HuH-7.5 (cell line): ENCODE measurements around the gene FOXK1.
A peak's percentile ranks its signal among the peaks of the same experiment; 100 is the strongest.
"Not testable (repeated sequence)": the region's sequence is repeated elsewhere in the genome, so short reads cannot be mapped to it uniquely, and the experiment has no call there.

ENCODE experiments used
- DNase-seq: peaks from one replicate; pipeline ENCODE4 v3.0.0; 2011; ENCODE audit warnings: low spot score

Gene FOXK1

DNA sequence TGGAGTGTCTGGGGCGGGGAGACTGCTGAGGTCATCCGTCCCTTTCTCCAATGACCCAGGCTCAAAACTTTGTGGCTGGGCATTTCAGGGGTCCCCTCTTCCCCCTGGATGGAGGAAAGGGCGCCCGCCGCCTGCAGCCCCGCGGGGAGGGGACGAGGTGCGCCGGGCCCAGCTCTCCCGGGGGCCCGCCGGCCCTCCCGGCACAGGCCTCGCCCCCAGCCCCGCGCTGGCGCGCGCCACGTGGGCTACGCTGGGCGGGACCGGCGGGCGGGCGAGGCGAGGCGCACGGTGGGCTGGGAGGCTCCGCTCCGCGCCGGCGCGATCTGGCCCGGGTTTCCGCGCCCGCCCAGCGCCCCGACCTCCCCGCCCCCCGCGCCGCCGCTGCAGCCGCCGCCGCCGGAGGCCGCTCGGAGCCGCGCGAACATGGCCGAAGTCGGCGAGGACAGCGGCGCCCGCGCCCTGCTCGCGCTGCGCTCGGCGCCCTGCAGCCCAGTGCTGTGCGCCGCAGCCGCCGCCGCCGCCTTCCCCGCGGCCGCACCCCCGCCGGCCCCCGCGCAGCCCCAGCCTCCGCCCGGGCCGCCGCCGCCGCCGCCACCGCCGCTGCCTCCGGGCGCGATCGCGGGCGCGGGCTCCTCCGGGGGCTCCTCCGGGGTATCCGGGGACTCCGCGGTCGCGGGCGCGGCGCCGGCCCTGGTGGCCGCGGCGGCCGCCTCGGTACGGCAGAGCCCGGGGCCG lies at the start of gene FOXK1:
Gene FOXK1, plus strand, starts transcription at position 410 of the 735 bp plus-strand sequence. Its CDS starts 14 bp downstream, at position 424.
- peak; percentile 60 for DNase-seq

DNA sequence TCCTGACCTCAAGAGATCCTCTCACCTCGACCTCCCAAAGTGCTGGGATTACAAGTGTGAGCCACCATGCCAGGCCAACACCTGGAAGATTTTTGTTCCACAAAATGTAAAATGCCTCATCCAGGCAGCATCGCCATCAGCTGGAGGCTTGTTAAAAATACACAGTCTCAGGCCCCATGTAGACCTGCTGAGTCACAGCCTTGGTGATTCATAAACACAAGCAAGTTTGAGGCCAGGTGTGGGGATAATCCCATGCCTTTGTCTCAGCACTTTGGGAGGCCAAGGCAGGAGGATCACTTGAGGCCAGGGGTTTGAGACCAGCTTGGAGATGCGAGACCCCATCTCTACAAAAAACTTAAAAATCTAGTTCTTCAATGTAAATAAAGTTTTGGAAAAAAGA lies 49.1 kb upstream of the FOXK1 start:
- no peak for DNase-seq

DNA sequence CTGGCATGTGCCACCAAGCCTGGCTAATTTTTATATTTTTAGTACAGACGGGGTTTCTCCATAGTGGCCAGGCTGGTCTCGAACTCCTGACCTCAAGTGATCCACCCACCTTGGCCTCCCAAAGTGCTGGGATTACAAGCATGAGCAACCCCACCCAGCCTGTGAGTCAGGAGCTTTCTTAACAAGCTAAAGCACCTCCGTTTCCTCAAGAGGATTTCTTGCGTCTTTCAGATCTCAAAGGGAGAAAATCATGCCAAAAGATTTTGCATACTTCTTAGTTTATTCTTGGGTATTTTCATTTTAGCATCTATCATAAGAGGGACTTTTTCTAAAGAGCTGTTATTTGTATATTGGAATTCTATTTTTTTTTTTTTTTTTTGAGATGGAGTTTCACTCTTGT lies 47.9 kb upstream of the FOXK1 start:
- no peak for DNase-seq

DNA sequence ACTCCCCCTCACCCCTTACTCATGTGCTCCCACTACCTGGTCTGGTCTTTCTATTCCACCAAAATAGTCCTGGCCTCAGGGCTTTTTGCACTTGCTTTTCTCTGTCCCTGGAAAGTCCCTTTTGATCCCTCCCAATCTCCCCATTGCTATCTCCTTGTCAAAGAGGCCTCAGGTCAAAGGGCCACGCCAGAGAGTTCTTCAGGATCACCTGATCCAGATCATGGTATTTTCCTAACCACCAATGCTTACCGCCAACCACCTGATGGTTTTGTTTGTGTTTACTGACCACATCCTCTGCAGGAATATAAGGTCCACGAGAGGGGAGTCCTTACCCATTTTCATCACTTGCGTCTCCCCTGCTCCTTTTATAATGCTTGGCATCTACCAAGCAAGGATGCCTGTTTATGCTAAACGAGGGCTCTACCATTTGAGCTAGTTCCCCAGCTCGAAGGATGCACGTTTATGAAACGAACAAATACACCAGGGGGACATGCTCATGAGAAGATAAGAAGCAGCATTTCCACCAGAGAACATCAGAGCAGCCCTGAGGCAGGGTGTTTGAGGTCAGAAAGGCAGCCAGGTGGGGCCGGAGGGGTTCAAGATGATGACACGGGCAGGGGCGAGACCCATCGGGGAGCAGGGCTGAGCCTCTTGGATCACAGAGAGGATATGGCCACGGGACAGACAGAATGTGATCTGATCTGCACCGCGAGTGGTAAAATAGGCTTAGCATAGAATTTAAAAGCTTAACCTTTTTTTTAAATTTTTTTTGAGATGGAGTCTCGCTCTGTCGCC lies 43.1 kb upstream of the FOXK1 start:
- DNase-seq: no peak

DNA sequence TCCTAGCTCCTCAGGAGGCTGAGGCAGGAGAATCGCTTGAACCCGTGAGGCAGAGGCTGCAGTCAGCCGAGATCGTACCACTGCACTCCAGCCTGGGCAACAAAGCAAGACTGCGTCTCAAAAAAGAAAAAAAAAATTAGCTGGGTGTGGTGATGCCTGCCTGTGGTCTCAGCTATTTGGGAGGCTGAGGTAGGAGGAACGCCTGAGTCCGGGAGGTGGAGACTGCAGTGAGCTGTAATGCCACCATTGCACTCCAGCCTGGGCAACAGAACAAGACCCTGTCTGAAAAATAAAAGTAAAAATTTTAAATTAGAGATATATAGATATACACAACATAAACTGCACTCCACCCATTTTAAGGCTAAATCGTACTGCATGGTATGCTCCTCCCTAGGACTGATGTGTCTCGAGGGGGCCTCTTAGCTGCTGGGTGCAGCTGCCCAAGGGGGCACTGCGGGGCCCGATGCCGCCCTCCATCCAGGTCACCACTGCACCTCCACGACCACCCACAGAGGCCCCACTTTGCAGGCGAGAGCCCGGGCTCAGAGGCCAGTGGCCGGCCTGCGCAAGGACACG lies 40.9 kb upstream of the FOXK1 start:
- no peak for DNase-seq

DNA sequence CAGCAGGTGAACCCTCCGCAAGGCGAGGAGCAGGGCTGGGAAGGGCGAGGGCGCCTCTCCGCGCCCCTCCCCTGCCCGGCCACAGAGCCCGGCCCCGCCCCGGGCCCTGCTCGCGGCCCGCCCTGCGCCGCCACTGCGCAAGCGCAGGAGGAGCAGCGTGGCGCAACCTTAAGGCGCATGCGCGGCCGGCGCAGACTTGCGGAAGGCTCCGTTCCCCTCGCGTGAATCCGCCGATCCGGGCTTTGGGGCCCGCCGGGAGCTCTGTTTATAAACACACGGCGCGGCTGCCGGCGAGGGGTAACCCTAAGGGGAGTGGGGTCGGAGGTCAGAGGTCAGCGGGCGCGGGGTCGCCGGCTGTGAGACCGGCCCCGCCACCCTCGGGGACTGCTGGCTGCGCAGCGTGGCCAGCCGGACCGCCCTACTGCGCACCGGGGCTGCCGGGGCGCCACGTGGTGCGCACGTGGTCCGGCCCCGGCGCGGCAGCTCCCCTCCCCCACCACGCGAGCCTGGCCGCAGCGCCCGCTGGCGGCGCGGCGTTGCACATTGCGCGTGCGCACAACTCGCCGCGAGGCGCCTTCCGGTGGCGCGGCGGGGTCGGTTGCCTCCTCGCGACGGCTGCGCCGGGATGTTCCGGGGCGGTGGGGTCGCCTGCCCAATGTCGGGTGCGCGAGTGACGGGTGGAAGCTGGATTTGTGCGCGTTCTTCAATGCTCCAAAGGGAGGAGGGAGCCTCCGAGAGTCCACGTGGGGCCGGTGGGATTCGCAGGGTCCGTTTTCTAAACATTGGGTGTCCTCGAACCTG lies 40.2 kb upstream of the FOXK1 start:
- peak; percentile 90 for DNase-seq

DNA sequence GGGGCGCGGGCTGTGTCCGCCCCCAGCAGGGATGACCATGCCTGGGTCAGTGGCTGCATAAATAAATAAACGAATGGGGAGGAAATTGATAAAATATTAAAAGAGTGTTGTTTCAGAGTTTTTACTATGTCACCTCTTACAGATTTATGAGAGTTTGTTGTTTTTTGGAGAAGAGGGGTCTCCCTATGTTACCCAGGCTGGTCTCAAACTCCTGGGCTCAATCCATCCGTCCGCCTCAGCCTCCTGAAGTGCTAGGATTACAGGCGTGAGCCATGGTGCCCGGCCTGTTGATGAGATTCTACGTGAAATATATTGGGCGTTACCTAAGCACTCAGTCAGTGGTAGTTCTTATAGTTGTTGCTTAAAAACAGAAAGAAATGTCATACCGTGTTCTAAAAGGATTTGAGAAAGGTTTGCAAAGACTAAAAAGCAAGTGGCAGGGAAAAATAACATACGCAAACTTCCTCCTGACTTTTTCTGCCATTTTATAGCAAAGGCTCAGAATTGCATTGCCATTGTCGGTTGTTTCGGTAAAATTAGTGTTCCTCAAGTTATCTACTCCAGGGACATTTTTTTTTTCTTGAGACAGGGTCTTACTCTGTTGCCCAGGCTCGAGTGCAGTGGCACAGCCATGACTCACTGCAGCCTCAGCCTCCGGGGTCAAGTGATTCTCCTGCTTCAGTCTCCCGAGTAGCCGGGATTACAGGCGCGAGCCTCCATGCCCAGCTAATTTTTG lies 39.5 kb upstream of the FOXK1 start:
- no peak for DNase-seq

DNA sequence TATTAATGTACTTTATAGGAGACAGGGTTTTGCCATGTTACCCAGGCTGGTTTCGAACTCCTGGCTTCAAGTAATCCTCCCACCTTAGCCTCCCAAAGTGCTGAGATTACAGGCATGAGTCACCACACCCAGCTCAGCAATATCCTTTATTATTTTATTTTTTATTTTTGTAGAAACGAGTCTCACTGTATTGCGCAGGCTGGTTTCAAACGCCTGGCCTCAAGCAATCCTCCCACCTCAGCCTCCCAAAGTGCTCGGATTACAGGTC lies 39.0 kb upstream of the FOXK1 start:
- DNase-seq: not testable (repeated sequence)

DNA sequence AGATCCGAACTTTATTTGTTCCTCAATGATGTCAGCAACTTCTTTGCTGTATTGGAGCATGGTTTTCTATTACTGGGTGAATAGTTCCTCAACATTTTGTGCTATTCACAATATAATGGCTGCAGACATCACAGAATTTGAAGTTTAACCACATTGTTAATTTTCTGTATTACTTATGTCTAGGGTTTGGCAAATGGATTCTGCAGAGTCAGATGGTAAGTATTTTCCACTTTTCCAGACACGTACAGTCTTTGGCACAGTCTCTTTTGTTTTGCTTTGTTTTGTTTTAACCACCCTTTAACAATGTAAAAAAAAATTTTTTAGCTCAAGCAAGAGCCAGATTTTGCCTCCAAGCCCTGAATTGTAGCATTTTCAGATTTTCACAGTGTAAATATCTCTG lies 36.8 kb upstream of the FOXK1 start:
- no peak for DNase-seq

DNA sequence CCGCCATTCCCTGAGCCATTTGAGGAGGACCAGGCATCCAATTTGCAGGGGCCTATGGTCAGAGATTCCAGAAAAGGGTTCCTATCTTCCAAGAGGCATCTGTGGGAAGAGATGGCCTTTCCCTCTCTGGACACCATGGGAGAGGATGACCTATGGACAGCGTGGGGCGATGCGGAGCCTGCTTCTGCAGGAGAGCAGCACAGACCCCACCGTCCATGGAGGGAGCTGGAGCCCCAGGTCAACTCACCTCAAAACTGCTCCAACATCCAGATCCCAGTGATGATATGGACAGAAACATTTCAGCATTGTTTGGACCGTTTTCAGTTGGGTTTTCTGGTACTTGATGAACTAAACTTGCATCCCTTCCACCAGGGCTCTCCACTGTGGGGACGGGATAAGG lies 34.0 kb upstream of the FOXK1 start:
- no peak for DNase-seq

DNA sequence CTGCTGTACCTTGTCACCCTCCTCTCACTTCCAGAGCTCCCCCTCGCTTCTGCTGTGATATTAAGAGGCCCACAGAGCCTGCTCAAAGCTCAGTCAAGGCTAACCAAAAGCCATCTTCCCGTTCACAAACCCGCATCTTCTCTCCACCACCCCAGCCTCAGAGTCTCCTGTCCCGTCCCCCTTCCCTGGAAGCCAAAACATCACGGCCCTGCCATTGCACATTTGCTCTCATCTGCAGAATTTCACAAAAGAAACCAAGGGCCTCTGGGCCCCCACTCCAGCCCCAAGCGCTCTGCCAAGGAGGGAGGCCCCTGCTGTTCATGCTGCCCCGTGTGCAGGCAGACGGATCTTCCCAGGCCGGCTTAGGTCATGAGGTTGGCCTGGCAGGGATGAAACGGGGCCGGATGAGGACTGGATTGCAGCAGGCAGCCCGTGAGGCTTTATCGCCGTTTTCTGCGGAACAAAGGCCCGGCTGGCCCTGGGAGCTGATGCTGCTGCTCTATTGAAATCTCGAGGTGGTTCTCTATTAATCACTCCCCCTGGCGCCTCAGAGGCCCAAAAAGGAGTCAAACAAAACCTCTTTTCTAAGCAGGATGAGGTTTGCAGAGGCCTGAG lies 31.6 kb upstream of the FOXK1 start:
- no peak for DNase-seq

DNA sequence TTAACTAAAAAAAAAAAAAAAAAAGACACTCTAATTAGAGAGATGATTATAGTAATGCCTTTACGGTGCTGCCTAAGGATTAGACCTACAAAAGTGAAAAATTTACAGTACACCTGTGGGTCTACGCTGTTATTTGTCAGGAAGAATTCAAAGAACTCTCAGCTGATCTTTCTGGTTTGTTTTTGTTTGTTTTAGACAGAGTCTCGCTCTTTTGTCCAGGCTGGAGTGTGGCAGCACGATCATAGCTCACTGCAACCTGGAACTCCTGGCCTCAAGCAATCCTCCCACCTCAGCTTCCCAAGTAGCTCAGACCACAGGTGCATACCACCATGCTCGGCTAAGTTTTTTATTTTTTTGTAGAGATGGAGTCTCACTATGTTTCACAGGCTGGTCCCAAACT lies 28.3 kb upstream of the FOXK1 start:
- no peak for DNase-seq

DNA sequence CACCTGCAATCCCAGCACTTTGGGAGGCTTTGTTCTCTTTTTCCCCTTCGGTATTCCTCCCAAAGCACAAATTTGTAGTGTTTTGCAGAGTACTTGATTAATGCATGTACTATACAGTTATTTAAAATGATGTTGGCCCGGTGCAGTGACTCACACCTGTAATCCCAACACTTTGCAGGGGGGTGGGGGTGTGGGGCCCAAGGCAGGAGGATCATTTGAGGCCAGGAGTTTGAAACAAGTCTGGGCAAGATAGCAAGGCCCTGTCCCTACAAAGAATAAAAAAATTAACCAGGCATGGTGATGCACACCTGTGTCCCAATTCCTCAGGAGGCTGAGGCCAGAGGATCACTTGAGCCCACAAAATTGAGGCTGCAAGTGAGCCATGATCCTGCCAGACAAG lies 26.8 kb upstream of the FOXK1 start:
- DNase-seq: no peak

DNA sequence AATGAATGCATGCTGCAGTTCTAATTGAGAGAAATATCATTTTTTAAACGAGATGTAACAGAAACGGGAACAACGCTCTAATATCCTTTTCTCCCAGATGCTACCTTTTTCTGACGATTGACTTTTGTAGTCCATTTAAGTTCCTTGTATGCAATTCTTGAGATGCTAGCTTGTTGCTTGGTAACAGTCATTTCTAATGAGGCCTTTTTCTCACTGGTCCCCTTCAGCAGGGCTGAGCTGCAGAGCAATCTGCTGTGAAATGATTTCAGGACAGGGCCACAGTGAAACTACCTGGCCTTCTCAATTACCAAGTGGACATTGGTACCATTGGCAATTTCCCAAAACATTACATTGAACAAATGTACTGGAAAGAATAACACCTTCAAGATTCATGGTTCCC lies 26.2 kb upstream of the FOXK1 start:
- no peak for DNase-seq

DNA sequence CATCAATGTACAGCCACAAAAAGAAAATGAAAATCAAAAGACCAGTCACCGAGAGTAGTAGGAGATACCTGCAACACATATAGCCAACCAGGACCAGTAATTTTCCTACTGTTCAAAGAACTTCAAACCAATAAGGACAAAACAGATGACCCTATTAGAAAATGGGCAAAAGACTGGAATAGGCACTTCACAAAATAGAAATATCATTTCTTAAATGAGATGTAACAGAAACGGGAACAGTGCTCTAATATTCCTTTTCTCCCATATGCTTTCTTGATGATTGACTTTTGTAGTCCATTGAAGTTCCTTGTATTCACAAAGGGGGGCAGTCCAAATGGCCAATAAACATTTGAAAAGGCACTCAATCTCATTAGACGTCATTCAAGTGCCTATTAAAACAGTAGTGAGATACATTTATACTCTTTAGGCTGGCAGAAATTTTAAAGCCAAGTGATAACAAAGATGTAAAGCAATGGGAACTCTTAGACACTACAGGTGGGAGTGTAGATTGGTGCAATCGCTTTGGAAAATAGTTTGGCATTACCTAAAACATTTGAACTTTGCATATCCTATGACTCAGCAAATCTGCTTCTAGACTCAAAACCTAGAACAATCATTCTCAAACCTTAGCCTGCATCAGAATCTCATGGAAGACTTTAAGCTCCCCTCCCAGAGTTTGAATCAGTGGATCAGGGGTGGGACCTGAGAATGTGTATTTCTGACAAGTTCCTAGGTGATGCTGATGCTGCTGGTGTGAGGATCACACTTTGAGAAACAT lies 24.3 kb upstream of the FOXK1 start:
- DNase-seq: no peak

DNA sequence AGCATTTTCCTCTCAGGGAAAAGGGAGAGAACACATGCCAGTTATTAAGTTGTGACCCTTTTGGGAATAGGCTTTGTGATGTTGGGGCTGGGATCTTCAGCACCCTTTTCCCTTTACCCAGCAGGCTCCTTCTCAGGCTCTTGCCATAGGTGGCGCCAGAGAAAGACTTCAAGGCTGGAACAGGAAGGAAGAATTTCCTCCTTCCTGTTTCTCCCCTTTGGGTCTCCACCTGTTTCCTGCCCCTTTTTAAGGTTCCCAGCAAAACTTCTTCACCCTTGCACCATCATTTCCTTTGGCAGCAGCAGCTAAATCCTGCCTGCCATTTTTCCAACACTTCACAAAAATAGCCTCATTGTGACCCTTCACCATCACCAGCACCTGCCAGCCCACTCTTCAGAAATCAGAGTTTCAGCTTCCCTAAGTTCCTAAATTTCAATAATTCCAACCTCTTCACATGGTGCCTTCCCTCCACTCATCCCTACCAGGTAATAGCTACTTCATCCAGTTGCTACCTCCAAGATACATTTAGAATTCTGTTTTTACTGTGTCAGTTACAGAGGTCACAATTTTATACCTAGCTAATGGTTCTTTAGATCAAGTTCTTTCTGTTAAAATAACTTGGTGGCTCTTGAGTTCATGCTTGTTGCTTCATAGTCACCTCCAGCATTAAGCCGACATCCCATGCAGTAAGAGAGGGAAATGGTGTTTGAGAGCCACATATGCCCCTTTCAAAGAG lies 22.4 kb upstream of the FOXK1 start:
- DNase-seq: no peak

DNA sequence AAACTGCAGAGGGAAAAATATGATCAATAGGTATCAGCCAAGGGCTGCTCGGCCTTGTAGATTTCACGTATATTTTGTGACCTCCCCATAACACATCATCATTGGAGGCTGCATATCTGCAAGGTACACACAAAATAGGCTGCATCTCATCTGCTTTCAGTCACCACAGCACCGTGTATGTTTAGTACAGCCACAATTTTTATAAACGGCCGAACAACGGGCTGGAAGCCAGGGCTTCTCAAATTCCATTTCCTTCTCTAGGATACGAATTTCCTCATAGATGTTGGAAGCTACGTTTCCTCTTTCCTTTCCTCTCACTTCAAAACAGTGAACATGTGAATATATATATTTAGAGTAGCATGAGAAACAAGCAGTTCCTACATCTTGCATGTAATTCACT lies 20.2 kb upstream of the FOXK1 start:
- DNase-seq: no peak

DNA sequence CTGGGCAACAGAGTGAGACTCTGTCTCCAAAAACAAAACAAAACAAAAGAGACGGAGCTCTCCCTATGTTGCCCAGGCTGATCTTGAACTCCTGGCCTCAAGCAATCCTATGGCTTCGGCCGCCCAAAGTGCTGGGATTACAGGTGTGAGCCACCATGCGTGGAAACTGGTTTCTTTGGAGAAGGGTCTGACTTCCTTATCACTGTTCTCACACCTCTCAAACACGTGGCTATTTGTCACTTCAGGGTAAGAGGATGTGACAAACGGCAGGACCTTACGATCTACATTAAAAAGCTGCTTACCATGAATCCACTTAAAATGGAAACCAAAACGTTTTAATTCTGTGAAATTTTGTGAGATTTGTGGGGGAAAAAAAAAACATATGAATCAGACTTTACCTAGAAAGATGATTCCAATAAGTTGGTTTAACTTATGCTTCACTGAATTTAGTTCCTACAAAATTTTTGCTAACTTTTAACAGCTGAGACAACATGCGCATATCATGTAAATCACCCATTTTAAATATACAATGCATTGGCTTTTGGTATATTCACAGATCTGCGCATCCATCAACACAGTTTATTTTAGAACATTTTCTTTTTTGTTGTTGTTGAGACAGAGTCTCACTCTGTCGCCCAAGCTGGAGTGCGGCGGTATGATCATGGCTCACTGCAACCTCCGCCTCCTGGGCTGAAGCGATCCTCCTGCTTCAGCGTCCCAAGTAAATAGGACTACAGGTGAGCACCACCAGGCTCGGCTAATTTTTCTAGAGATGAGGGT lies 18.7 kb upstream of the FOXK1 start:
- DNase-seq: no peak

DNA sequence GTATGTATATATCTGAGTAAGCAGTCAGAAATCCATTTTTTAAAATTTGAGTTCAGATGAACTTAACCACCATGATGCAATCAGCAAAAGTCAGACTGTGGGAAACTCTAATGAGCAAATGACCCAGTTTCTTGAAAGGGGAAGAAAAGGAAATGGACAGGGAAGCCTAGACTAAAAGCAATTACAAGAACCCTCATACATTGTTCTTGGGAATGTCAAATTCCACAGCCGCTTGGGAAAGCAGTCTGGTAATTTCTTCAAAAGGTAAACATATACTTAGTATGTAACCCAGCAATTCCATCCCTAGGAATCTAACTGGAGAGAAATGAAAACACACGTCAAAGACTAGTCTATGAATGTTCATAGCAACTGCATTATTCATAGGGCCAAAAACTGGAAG lies 16.4 kb upstream of the FOXK1 start:
- DNase-seq: no peak
